ENCODE data around the gene GPX2.

DNA sequence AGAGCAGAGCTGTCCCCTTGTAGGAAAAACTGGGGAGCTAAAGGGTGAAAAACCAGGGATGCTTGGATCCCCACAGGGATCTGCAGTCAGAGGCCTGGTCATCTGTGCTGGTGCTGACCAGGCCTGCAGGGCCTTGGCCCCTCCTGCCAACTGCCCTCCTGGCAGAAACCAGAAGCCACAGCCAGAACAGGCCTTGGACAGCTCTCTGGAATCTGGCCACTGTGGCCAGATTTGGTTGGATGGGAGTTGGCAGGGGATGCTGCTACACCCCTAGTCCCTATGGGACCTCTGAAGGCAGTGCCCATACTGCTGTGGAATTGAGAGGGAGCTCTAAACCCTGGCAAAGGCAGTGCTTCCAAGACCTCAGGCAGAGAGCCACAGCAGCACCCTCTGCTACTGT is 9.2 kb upstream of the GPX2 start:
- TF ChIP-seq, protein P1, sequence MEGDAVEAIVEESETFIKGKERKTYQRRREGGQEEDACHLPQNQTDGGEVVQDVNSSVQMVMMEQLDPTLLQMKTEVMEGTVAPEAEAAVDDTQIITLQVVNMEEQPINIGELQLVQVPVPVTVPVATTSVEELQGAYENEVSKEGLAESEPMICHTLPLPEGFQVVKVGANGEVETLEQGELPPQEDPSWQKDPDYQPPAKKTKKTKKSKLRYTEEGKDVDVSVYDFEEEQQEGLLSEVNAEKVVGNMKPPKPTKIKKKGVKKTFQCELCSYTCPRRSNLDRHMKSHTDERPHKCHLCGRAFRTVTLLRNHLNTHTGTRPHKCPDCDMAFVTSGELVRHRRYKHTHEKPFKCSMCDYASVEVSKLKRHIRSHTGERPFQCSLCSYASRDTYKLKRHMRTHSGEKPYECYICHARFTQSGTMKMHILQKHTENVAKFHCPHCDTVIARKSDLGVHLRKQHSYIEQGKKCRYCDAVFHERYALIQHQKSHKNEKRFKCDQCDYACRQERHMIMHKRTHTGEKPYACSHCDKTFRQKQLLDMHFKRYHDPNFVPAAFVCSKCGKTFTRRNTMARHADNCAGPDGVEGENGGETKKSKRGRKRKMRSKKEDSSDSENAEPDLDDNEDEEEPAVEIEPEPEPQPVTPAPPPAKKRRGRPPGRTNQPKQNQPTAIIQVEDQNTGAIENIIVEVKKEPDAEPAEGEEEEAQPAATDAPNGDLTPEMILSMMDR (IDR thresholded peaks at IDR 0.05), result no peak
- TF ChIP-seq POLR2AphosphoS5 (IDR thresholded peaks at IDR 0.05) (no peak), POLR2A (IDR thresholded peaks at IDR 0.05) (no peak)
